Left ventricle myocardium superior (tissue), 1 donor: Measurements from ENCODE around the gene WDR45. TPM values are rescaled to one million over a fixed set of nuclear protein-coding genes. Genes with fewer than 3 reads are reported as not detected.
"Not testable (repeated sequence)": the region's sequence is repeated elsewhere in the genome, so short reads cannot be mapped to it uniquely, and the experiment has no call there.

Source experiments
- ATAC-seq: fragments of 200-7000 bp; cut with Tn5 transposase; one replicate; pipeline ENCODE4 v1.9.1; 2020; ENCODE audit warnings: mild to moderate bottlenecking, moderate library complexity
- DNase-seq: peaks from one replicate; pipeline ENCODE4 v3.0.0-alpha.2; 2020
- intact Hi-C: fragments of 100-400 bp; cut with micrococcal nuclease; formaldehyde crosslinking; loops from one replicate; pipeline ENCODE4 v1.11.0; 2022
- long read RNA-seq: library from polyadenylated mRNA; unstranded; transcript quantifications from one replicate; pipeline ENCODE4 v2.0.0, GENCODE V29; 2021
- total RNA-seq: library from RNA; stranded (reverse); fragmentation: NEBNext Ultra II Directional; extraction: Animal tissue kit (Norgen Biotek cat#: 25700); gene quantifications from one replicate; pipeline ENCODE4 v1.2.1, GENCODE V29; 2021
- donor health status: DM: no; HTN: yes; CAD: no; lungs with severe emphysema.

The WDR45 gene
- 65.4 TPM for total RNA-seq
- long read RNA-seq, transcript WDR45-201 (11 exons, 1,444 nt): minor isoform, 5 of 108 reads
- long read RNA-seq, transcript WDR45-206 (11 exons, 1,381 nt): minor isoform, 7 of 108 reads
- long read RNA-seq, transcript WDR45-207 (11 exons, 1,639 nt): major isoform, 37 of 108 reads
- long read RNA-seq, transcript WDR45-224 (10 exons, 1,301 nt): minor isoform, 11 of 108 reads
- long read RNA-seq, partial matches to known transcripts: 16 of 108 reads
- long read RNA-seq, other reads (novel, unspliced or antisense): 32 of 108 reads

DNA sequence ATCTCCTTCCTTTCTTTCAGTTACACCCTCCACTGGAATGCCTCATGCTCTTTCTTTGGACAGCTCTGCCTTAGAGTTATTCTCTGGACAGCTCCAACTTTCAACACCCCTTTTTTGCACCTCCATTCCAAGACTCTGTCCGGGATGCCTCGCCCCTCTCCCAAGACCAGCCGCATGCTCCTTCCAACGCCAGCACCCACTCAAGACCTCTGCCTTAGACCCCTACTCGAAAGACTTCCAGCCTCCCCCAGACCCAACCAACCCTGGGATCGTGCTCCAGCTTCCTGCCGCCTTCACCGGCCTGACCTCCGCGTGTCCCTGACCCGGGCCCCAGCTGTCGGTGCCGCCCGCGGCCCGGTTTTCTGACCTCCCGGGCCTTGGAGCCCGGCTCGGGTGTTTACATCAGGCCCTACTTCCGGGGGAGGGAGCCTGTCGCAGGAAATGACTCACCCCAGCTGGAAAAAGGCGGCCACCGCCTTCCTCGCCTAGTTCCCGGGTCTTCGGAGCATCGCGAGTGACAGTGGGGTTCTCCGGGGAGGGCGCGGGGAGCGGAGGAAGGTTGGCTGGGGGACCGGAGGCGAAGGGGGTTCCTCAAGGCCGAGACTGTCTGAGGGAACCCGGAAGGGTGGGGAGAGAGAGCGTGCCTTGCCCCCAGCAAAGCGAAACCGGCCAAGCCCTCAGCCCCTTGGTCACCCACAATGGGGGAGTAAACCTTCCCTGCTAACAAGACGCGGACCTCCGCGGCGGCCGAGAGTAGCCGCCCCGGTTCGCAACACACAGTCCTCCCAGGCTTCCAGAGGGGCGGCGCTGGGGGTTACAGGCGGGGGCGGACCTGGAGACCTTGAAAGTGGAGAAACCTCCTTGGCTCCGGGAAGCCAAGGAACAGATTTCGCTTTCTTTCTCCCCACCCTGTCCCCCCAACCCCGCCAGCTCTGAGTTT lies at the start of gene WDR45:
Gene WDR45, minus strand, starts transcription at position 399 of the 940 bp plus-strand sequence. CDS start 1,792 bp downstream, outside the sequence.
- ATAC-seq: peak; percentile 90
- intact Hi-C loops: no loop called here
- peak; percentile 81 for DNase-seq

DNA sequence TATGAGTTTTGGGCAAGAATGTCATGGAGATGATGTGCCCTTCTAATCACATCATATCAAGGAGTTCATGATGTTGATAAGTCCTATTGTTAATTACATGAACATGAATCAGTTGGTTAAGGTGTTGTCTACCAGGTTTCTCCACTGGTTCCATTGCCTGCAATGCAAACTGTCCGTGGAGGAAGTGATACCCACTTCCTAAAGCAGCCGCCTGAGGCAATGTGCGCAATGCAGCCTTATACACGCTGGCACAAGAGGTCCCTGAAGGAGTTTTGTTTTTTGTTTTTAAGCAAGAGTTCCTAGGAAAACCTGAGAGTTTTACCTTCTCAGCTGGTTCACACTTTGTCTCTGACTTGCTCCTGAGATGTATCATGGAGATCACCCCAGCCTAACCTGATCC lies 49.7 kb upstream of the WDR45 start:
- ATAC-seq (no peak), DNase-seq (no peak)
- intact Hi-C loops: no loop called here

- ATAC-seq, DNase-seq, intact Hi-C loops: not testable (repeated sequence)
These were observed 48.1 kb upstream of the WDR45 start for GRCh38 chrX:49127742-49128258.

GRCh38 chrX:49122499-49122898 lies 42.8 kb upstream of the WDR45 start:
- intact Hi-C loops: no loop called here
- DNase-seq: no peak
- ATAC-seq: no peak

GRCh38 chrX:49120091-49120490 lies 40.4 kb upstream of the WDR45 start:
- intact Hi-C loops: no loop called here
- no peak for ATAC-seq
- DNase-seq: no peak

GRCh38 chrX:49117581-49117980 lies 37.9 kb upstream of the WDR45 start:
- intact Hi-C loops: no loop called here
- DNase-seq: no peak
- no peak for ATAC-seq

DNA sequence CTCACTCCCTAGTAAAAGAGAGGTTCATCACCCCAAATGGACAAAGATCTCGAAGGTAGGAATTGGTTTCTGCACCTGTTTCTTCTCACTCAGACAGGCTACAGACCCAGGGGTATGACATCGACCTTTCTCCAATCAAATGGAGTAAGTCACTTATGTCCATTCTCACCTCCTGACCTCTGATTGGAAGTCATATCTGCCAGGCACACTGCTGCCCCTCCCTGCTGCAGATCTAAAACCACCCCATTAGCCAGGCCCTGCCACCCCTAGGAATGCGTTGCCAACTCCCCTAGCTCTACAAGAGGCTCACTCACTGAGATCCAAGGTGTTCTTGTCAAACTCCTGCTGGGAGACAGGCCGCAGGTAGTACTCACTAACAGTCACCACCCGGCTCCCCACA lies 37.0 kb upstream of the WDR45 start:
- intact Hi-C loops: no loop called here
- DNase-seq (no peak), ATAC-seq (no peak)

DNA sequence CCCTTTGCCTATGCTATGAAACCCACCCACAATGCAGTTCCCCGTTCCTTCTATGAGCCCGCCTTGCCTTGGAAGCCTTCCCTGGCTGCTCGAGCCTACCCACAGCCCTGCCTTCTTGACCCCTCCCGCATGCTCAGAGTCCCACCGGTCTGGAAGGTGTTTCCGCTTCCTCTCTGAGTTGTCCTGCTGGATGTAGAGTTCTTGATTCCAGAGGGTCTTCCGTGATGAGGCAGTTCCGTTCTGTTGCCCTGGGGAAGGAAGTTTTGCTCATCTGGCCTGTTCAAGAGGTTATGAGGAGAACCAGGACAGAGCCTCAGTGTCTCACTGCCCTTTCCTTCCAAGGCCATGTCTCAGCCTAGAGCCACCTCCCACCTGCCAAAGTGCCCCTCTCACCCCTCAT lies 36.4 kb upstream of the WDR45 start:
- intact Hi-C loops: no loop called here
- DNase-seq: no peak
- no peak for ATAC-seq

DNA sequence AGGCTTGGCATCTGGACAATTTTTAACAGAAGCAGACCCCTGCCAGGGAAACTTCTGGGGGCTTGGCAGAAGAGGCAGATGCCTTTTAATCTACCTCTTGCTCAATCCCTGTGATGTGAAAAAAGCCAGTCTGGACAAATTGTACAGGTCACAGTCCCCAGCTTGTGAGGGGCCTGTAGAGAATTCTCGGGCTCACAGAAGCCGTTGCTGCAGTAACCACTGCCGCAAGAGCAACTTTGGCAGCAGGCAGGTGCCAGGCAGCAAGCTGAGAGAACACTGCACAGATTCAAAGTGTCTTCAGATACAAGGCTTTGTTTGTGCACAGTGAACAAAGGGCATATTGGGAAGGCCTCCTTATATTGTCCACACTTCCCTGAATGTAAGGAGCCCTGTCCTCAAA lies 32.1 kb upstream of the WDR45 start:
- intact Hi-C loops: no loop called here
- no peak for ATAC-seq
- DNase-seq: no peak

- intact Hi-C loops: no loop called here
- DNase-seq: no peak
- no peak for ATAC-seq
These were observed 30.7 kb upstream of the WDR45 start for GRCh38 chrX:49110417-49110816.

DNA sequence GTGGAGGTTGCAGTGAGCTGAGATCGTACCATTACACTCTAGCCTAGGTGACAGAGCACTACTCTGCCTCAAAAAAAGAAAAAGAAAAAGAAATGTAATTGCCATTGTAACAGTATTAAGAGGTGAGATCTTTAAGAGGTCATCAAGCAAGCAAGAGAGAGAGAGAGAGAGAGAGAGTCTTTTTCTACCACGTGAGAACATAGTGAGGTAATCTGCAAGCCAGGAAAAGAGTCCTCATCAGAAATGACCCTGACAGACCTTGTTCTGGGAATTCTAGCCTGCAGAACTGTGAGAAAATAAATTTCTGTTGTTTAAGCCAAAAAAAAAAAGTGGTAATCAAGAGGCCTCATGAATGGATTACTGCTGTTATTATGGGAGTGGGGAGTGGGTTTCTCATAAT lies 29.0 kb upstream of the WDR45 start:
- peak; percentile 26 for ATAC-seq
- intact Hi-C loops: no loop called here
- DNase-seq: no peak

DNA sequence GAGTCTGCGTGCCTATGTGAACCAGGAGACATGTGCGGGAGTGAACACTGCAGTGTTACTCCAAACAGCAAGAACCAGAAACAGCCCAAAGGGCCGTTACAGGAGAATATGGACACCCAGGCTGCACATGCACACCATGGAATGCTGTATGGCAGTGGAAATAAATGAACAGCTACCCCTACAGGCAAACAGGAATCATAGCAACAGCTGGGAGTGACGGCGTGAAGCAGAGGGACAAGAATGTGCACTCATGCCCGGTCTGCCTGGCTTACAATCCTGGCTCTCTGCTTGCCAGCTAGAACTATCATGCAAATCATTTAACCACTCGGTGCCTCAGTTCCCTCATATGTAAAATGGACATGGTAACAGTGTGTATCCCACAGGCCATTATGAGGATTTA lies 27.2 kb upstream of the WDR45 start:
- intact Hi-C loops: no loop called here
- ATAC-seq (peak; percentile 83), DNase-seq (no peak)

DNA sequence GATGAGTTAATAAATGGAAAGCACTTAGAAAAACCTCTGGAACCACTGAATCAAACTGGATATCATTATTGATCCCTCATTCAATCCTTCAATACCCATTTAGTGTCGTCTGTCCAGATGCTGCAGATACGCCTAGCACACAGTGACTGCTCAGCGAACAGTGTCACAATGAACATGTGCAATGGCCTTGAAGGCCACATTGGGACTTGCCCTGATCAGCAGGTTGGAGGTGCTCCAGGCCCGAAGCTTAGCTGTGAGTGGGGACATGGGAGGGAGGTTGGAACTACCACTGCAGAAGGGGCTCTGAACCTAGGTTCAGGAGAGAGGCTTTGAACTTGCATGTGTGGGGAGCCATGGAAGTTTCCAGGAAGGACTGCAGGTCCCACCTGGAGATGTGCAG lies 26.6 kb upstream of the WDR45 start:
- ATAC-seq (no peak), DNase-seq (no peak)
- intact Hi-C loops: no loop called here

DNA sequence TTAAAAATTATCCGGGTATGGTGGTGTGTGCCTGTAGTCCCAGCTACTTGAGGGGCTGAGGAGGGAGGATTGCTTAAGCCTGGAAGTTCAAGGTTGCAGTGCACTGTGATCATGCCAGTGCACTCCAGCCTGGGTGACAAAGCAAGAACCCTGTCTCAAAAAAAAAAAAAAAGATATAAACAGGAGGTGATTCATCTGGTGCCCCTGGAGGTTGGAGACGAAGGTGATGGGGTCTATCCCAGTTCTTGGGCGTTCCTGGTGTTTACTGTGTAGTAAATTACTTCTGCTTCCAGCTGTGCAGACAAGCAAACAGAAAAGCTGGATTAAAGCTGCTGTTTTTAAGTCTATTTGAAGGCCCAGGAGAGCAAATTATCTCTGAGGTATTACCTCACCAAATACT lies 23.9 kb upstream of the WDR45 start:
- DNase-seq (no peak), ATAC-seq (no peak)
- intact Hi-C loops: no loop called here

GRCh38 chrX:49102190-49102589 lies 22.5 kb upstream of the WDR45 start:
- DNase-seq (no peak), ATAC-seq (no peak)
- intact Hi-C loops: no loop called here

DNA sequence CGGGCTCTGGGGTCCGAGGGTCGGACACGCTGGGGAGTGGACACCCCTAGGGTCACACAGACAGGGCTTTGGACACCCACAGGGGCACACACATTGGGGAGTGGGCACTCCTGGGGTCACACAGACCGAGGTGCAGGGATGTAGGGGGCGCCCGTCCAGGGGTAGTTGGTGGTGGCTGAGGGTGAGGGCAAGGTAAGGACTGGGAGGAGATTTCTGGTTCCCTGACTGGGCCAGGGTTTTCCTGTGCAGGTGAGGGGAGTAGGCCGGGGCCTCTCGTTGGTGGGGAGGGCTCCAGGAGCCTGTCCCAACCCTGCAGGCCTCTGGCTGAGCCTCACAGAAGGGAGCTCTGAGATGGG lies 21.9 kb upstream of the WDR45 start:
- no peak for ATAC-seq
- intact Hi-C loops: no loop called here
- DNase-seq: no peak

DNA sequence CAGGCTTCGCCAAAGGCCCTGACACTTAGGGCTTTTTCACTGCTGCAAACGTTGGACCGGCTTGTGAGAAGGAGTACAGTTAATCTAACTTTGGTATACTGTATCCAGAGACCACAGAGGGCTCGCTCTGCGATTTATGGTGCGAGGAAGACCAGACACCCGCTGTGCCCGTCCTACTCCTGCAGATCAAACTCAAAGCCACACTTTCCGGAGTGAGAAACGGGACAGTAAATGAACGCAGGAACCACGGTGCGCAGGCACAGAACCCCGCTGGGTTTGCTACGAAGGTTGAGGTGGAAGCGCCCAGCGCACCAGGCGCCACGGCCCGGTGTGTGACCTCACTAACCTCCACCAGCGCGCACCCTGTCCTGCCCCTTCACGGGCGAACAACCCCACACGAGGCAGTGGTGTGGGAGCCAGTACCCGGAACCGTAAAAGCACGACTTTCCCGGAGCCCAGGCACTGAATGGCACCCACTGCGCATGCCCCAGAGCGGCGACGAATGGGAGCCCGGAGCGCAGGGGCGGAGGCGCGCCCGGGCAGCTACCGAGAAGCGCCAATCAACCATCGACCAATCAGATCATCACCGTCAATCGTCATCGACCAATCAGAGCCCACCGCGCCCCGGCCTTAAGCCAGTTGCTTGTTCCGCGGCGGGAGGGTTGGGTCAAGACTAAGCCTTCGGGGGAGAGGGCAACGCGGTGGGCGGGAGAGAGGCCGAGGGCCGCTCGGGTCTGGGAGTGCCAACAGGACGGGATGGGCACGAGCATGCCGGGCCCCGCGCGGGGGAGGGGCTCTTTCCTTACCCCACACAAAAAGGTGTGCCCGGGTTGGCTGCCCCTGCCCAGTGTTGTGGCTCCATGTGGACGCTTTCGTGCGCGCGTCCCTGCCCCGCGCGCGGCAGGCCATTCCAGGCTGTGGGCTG lies 21.3 kb upstream of the WDR45 start:
- ATAC-seq (peak; percentile 99), DNase-seq (peak; percentile 93)
- intact Hi-C loops: no loop called here

DNA sequence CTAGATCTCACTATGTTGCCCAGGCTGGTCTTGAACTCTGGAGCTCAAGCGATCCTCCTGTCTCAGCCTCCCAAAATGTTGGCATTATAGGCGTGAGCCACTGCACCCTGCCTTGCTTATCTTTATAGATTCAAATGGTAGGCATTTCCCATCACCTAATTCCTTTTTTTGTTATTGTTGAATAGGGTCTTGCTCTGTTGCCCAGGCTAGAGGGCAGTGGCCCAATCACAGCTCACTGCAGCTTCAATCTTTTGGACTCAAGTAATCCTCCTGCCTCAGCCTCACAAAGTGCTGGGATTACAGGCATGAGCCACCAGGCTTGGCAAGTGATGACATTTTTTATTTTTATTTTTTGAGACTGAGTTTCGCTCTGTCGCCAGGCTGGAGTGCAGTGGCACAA lies 16.7 kb upstream of the WDR45 start:
- ATAC-seq (no peak), DNase-seq (no peak)
- intact Hi-C loops: no loop called here

GRCh38 chrX:49089553-49089952 lies 9.9 kb upstream of the WDR45 start:
- no peak for ATAC-seq
- intact Hi-C loops: no loop called here
- DNase-seq: no peak
